Gastrocnemius medialis (tissue), 4 donors: ENCODE data around the gene TRPC4.

Source experiments
- POLR2A ChIP-seq, 2 donors: fragments of 450-650 bp; IDR thresholded peaks; one replicate each; pipeline ENCODE4 v1.6.1; 2017; ENCODE audit warnings: antibody characterized with exemption in 2 of 2, mild to moderate bottlenecking in 2 of 2, moderate library complexity in 2 of 2
- TF ChIP-seq, protein P1 (sequence below), 5 experiments: fragments of 450-650 bp in 3 of 5; fragments of 200-600 bp in 2 of 5; sonication (generic) in 2 of 5; IDR thresholded peaks in 4 of 5; conservative IDR thresholded peaks in 1 of 5; 1 replicate in 4 of 5; 2 replicates in 1 of 5; pipeline ENCODE4 v1.5.1; 2016 to 2019; ENCODE audit warnings: antibody characterized with exemption in 5 of 5, mild to moderate bottlenecking in 3 of 5, moderate library complexity in 3 of 5

GRCh38 chr13:37667702-37668101 lies 201.9 kb downstream of the TRPC4 start:
- TF ChIP-seq, protein P1, sequence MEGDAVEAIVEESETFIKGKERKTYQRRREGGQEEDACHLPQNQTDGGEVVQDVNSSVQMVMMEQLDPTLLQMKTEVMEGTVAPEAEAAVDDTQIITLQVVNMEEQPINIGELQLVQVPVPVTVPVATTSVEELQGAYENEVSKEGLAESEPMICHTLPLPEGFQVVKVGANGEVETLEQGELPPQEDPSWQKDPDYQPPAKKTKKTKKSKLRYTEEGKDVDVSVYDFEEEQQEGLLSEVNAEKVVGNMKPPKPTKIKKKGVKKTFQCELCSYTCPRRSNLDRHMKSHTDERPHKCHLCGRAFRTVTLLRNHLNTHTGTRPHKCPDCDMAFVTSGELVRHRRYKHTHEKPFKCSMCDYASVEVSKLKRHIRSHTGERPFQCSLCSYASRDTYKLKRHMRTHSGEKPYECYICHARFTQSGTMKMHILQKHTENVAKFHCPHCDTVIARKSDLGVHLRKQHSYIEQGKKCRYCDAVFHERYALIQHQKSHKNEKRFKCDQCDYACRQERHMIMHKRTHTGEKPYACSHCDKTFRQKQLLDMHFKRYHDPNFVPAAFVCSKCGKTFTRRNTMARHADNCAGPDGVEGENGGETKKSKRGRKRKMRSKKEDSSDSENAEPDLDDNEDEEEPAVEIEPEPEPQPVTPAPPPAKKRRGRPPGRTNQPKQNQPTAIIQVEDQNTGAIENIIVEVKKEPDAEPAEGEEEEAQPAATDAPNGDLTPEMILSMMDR (IDR thresholded peaks at IDR 0.05 in 4 of 5, conservative IDR thresholded peaks at IDR 0.05 in 1 of 5) = no peak
- TF ChIP-seq POLR2A (IDR thresholded peaks at IDR 0.05) = no peak
